Measurements from ENCODE around the gene LAMB1. TPM values are rescaled to one million over a fixed set of nuclear protein-coding genes. Genes with fewer than 3 reads are reported as not detected.

Gene LAMB1
- total RNA-seq, 1 experiment from 2014 or later, result 169 TPM

GRCh38 chr7:107966711-107967110 is 36.2 kb downstream of the LAMB1 start:
- CTCF ChIA-PET, result no interaction called here
- POLR2A ChIA-PET (ENCODE audit: low non-redundant PET), result no interaction called here
- H3K4me1 ChIP-seq (ENCODE audit: insufficient read depth, low read length, poor library complexity, severe bottlenecking), result peaks cover 7% of the 10 kb centered on the region
- H3K4me3 ChIP-seq (ENCODE audit: low read depth, low read length, poor library complexity, severe bottlenecking), result no peak overlapping the region
- intact Hi-C loops (cut with micrococcal nuclease; ENCODE audit: unreplicated experiment), result no loop called here
- BruUV-seq (replicated peaks), result no TSS peak
- H3K27ac ChIP-seq (ENCODE audit: low read depth, low read length, poor library complexity, severe bottlenecking), result no peak overlapping the region
- peaks cover 47% of the 10 kb centered on the region for H3K36me3 ChIP-seq (ENCODE audit: insufficient read depth, low read length, poor library complexity, severe bottlenecking)
- no peak for DNase-seq (ENCODE audit: low spot score)
- H3K9me3 ChIP-seq (ENCODE audit: low read depth, low read length, poor library complexity, severe bottlenecking), result no peaks in the 10 kb centered on the region
- H3K27me3 ChIP-seq (replicated peaks; ENCODE audit: insufficient read depth, low read depth, low read length, poor library complexity), result no peaks in the 10 kb centered on the region
- TF ChIP-seq CTCF (conservative IDR thresholded peaks at IDR 0.05; ENCODE audit: low read depth, low read length) (no peak), EZH2 (IDR thresholded peaks at IDR 0.05; ENCODE audit: borderline replicate concordance, low read depth, low read length, poor library complexity, severe bottlenecking) (no peak)

- TF ChIP-seq CTCF (conservative IDR thresholded peaks at IDR 0.05; ENCODE audit: low read depth, low read length), result no peak
- TF ChIP-seq EZH2 (IDR thresholded peaks at IDR 0.05; ENCODE audit: borderline replicate concordance, low read depth, low read length, poor library complexity, severe bottlenecking), result no peak
- Histone ChIP-seq H3K36me3 (ENCODE audit: insufficient read depth, low read length, poor library complexity, severe bottlenecking) (peaks cover 63% of the 10 kb centered on the region), H3K9me3 (ENCODE audit: low read depth, low read length, poor library complexity, severe bottlenecking) (no peaks in the 10 kb centered on the region), H3K27me3 (replicated peaks; ENCODE audit: insufficient read depth, low read depth, low read length, poor library complexity) (no peaks in the 10 kb centered on the region), H3K4me1 (ENCODE audit: insufficient read depth, low read length, poor library complexity, severe bottlenecking) (peaks cover 9% of the 10 kb centered on the region), H3K4me3 (ENCODE audit: low read depth, low read length, poor library complexity, severe bottlenecking) (no peak overlapping the region), H3K27ac (ENCODE audit: low read depth, low read length, poor library complexity, severe bottlenecking) (no peak overlapping the region)
- ChIA-PET POLR2A (ENCODE audit: low non-redundant PET) (no interaction called here), CTCF (no interaction called here)
- no TSS peak for BruUV-seq (replicated peaks)
- intact Hi-C loops (cut with micrococcal nuclease; ENCODE audit: unreplicated experiment), result no loop called here
- no peak for DNase-seq (ENCODE audit: low spot score)
These were observed 38.5 kb downstream of the LAMB1 start for GRCh38 chr7:107964510-107964909.

- POLR2A ChIA-PET (ENCODE audit: low non-redundant PET), result no interaction called here
- no peaks in the 10 kb centered on the region for H3K9me3 ChIP-seq (ENCODE audit: low read depth, low read length, poor library complexity, severe bottlenecking)
- H3K27ac ChIP-seq (ENCODE audit: low read depth, low read length, poor library complexity, severe bottlenecking), result no peak overlapping the region
- DNase-seq (ENCODE audit: low spot score), result no peak
- CTCF ChIA-PET, result no interaction called here
- no peak overlapping the region for H3K4me3 ChIP-seq (ENCODE audit: low read depth, low read length, poor library complexity, severe bottlenecking)
- H3K4me1 ChIP-seq (ENCODE audit: insufficient read depth, low read length, poor library complexity, severe bottlenecking), result peaks cover 26% of the 10 kb centered on the region
- no peaks in the 10 kb centered on the region for H3K27me3 ChIP-seq (replicated peaks; ENCODE audit: insufficient read depth, low read depth, low read length, poor library complexity)
- BruUV-seq (replicated peaks), result no TSS peak
- no peak for TF ChIP-seq CTCF (conservative IDR thresholded peaks at IDR 0.05; ENCODE audit: low read depth, low read length)
- TF ChIP-seq EZH2 (IDR thresholded peaks at IDR 0.05; ENCODE audit: borderline replicate concordance, low read depth, low read length, poor library complexity, severe bottlenecking), result no peak
- intact Hi-C loops (cut with micrococcal nuclease; ENCODE audit: unreplicated experiment), result no loop called here
- peaks cover 67% of the 10 kb centered on the region for H3K36me3 ChIP-seq (ENCODE audit: insufficient read depth, low read length, poor library complexity, severe bottlenecking)
These were observed 40.1 kb downstream of the LAMB1 start for GRCh38 chr7:107962817-107963216.
